Measurements from ENCODE around the gene RNF224. TPM values are rescaled to one million over a fixed set of nuclear protein-coding genes. Genes with fewer than 3 reads are reported as not detected.

RNF224 gene
- total and polyA plus RNA-seq, 2 of the 13 experiments (the other 11 are each of a cell fraction or from before 2014, with no cell fraction given), result 0.09 TPM; not detected in 1

DNA sequence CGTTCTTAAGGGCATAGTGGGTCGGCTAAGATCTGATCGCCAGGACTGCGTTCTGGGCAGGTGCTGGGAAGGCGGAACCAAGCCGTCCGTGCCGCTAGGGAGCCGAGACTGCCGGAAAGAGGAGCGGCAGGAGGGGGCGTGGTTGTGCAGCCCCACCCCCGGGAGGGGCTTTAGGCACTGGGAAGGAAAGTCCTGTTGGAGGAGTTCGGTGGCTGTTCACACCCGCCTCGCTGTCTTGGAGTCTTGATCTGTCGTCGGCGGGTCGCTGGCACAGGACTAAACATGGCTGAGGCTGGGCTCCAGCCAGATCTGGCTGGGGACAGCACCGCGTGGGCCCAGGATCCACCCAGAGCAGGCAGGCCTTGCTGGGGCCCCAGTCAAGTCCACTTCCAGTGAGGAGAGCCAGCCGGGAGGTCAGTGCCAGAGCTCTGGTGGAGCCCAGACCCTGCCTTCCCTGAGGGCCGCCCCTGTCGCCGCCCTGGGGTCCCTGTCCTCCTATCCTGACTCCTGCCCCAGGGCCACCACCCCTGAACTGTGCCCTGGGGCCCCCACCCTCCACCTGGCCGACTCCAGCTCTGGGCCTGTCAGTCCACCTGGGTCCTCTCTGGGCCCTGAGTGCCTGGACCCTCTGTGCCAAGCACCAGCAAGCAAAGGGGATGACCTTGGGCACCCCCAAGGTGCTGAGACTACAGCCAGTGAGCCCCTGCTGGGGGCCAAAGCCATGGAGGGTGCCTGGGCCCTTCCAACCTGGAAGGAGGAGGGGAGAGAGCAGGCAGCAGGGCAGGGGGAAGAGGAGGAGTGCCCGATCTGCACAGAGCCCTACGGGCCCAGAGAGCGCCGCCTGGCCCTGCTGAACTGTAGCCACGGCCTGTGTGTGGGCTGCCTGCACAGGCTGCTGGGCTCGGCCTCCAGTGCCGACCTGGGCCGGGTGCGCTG, 9.8 kb upstream of the RNF224 start (continued):
- TF ChIP-seq ELF4 (CRISPR knock-in tag; IDR thresholded peaks at IDR 0.05; ENCODE audit: borderline replicate concordance) (no peak), ZNF672 (CRISPR knock-in tag; IDR thresholded peaks at IDR 0.05) (no peak), ZNF781 (CRISPR knock-in tag; IDR thresholded peaks at IDR 0.05; ENCODE audit: borderline replicate concordance, not compliant biosample characterization) (no peak), HMG20A (CRISPR knock-in tag; IDR thresholded peaks at IDR 0.05; ENCODE audit: borderline replicate concordance) (no peak), PCBP1 (IDR thresholded peaks at IDR 0.05; ENCODE audit: borderline replicate concordance, low read depth, low read length) (no peak), ASH2L (IDR thresholded peaks at IDR 0.05; ENCODE audit: insufficient read length, low read depth, low read length) (no peak), AGO1 (IDR thresholded peaks at IDR 0.05; ENCODE audit: low read depth, low read length, poor library complexity, severe bottlenecking) (peak; percentile 31), MED1 (CRISPR knock-in tag; IDR thresholded peaks at IDR 0.05) (no peak; the same call in 1 of the 2 replicates), CCDC6 (CRISPR knock-in tag; IDR thresholded peaks at IDR 0.05) (peak; percentile 58; the same call in 1 of the 2 replicates), ZNF841 (CRISPR knock-in tag; IDR thresholded peaks at IDR 0.05; ENCODE audit: borderline replicate concordance) (no peak), ZNF556 (CRISPR knock-in tag; IDR thresholded peaks at IDR 0.05; ENCODE audit: borderline replicate concordance) (peak; percentile 10; the same call in 1 of the 2 replicates), ZNF558 (CRISPR knock-in tag; IDR thresholded peaks at IDR 0.05; ENCODE audit: borderline replicate concordance) (0 out of 2 replicates have a peak, but pooled peaks have one; percentile 17), BRD4 (CRISPR knock-in tag; IDR thresholded peaks at IDR 0.05) (no peak)
- TF ChIP-seq, protein P1, sequence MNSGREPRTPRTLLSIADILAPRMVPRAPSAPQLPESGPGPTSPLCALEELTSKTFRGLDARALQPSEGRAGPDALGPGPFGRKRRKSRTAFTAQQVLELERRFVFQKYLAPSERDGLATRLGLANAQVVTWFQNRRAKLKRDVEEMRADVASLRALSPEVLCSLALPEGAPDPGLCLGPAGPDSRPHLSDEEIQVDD (CRISPR knock-in tag; IDR thresholded peaks at IDR 0.05; ENCODE audit: borderline replicate concordance), result peak; percentile 77; the same call in 1 of the 2 replicates
- TF ChIP-seq, protein P2, sequence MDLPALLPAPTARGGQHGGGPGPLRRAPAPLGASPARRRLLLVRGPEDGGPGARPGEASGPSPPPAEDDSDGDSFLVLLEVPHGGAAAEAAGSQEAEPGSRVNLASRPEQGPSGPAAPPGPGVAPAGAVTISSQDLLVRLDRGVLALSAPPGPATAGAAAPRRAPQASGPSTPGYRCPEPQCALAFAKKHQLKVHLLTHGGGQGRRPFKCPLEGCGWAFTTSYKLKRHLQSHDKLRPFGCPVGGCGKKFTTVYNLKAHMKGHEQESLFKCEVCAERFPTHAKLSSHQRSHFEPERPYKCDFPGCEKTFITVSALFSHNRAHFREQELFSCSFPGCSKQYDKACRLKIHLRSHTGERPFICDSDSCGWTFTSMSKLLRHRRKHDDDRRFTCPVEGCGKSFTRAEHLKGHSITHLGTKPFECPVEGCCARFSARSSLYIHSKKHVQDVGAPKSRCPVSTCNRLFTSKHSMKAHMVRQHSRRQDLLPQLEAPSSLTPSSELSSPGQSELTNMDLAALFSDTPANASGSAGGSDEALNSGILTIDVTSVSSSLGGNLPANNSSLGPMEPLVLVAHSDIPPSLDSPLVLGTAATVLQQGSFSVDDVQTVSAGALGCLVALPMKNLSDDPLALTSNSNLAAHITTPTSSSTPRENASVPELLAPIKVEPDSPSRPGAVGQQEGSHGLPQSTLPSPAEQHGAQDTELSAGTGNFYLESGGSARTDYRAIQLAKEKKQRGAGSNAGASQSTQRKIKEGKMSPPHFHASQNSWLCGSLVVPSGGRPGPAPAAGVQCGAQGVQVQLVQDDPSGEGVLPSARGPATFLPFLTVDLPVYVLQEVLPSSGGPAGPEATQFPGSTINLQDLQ (CRISPR knock-in tag; IDR thresholded peaks at IDR 0.05), result no peak
- TF ChIP-seq, protein P3, sequence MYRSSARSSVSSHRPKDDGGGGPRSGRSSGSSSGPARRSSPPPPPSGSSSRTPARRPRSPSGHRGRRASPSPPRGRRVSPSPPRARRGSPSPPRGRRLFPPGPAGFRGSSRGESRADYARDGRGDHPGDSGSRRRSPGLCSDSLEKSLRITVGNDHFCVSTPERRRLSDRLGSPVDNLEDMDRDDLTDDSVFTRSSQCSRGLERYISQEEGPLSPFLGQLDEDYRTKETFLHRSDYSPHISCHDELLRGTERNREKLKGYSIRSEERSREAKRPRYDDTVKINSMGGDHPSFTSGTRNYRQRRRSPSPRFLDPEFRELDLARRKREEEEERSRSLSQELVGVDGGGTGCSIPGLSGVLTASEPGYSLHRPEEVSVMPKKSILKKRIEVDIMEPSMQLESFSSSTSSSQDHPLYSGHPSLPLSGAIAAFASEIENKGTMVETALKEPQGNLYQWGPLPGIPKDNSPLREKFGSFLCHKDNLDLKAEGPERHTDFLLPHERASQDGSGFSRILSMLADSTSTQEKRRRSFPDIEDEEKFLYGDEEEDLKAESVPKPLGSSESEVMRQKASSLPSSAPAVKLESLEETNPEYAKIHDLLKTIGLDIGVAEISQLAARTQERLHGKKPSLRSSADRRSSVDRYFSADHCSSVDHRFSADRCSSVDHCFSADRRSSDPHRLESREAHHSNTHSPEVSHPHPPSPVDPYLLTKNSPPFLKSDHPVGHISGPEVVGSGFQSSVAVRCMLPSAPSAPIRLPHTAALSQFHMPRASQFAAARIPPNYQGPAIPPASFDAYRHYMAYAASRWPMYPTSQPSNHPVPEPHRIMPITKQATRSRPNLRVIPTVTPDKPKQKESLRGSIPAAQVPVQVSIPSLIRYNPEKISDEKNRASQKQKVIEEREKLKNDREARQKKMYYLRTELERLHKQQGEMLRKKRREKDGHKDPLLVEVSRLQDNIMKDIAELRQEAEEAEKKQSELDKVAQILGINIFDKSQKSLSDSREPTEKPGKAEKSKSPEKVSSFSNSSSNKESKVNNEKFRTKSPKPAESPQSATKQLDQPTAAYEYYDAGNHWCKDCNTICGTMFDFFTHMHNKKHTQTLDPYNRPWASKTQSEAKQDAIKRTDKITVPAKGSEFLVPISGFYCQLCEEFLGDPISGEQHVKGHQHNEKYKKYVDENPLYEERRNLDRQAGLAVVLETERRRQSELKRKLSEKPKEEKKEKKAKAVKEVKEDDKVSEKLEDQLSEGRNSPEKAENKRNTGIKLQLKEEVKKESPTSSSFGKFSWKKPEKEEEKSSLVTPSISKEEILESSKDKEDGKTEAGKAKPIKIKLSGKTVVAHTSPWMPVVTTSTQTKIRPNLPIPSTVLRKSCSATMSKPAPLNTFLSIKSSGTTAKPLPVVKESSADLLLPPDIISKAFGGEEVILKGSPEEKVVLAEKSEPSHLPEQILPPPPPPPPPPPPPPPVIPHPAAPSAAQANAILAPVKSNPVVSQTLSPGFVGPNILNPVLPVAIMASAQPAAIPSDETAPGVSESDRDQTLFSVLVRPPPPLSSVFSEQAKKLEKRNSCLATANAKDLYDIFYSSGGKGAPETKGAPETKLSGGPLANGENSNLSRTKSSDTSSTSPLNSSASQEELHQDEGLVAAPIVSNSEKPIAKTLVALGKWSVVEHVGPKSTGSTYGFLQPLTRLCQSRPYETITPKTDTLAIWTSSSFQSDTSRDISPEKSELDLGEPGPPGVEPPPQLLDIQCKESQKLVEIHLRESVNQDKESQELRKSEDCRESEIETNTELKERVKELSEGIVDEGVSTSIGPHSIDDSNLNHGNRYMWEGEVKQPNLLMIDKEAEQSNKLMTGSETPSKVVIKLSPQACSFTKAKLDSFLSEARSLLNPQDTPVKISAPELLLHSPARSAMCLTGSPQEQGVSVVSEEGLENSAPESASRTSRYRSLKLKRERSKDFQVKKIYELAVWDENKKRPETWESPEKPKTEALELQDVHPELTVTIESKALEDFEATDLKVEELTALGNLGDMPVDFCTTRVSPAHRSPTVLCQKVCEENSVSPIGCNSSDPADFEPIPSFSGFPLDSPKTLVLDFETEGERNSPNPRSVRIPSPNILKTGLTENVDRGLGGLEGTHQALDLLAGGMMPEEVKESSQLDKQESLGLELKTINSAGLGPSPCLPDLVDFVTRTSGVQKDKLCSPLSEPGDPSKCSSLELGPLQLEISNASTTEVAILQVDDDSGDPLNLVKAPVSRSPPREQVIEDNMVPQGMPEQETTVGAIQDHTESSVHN (CRISPR knock-in tag; IDR thresholded peaks at IDR 0.05), result no peak
